Endothelial cell of umbilical vein (primary cell): ENCODE measurements around the gene FHIT. TPM values are rescaled to one million over a fixed set of nuclear protein-coding genes. Genes with fewer than 3 reads are reported as not detected.

Experiments used
- BruUV-seq: library from RNA; stranded (reverse); fragments of 400-500 nt; replicated peaks from 2 replicates; lab custom pipeline; 2021; lab: Mats Ljungman, UMichigan
- CTCF ChIA-PET: fragments of 300-600, 350-600 bp; sonication (Branson Sonifier 250); formaldehyde crosslinking; loops from one replicate; lab custom pipeline; 2021; ENCODE audit warnings: antibody characterized with exemption, inconsistent platforms; lab: Charles Lee
- POLR2A ChIA-PET: fragments of 300-600, 350-600 bp; sonication (Branson Sonifier 250); formaldehyde crosslinking; loops from one replicate; lab custom pipeline; 2021; ENCODE audit warnings: antibody characterized with exemption, inconsistent platforms; lab: Charles Lee
- DNase-seq: peaks from one replicate; pipeline ENCODE4 v3.0.0-alpha.2; 2011; ENCODE audit warnings: low read depth, low spot score
- FAIRE-seq: peaks from 2 replicates; lab custom pipeline; 2011; peaks lifted over from hg19 to GRCh38; lab: Jason Lieb, UNC
- H2AFZ ChIP-seq: 2 replicates; pipeline ENCODE4 v1.6.0; 2012; ENCODE audit warnings: low read depth, low read length, control low read depth, inconsistent platforms
- H3K27ac ChIP-seq: 2 replicates; pipeline ENCODE4 v1.5.1; 2011; ENCODE audit warnings: low read depth, mild to moderate bottlenecking, control low read depth, low read length, moderate library complexity; ENCODE audit not compliant: insufficient read depth
- H3K27me3 ChIP-seq, 2 experiments: 2 replicates each; pipeline versions ENCODE4 v1.6.0 to v1.6.1; 2011; ENCODE audit warnings: low read length in 2 of 2, mixed read lengths in 1 of 2; ENCODE audit not compliant: control insufficient read depth in 2 of 2, insufficient read depth in 2 of 2
- H3K36me3 ChIP-seq, 2 experiments: 2 replicates in 1 of 2; 3 replicates in 1 of 2; pipeline ENCODE4 v1.5.1; 2011; ENCODE audit warnings: low read length in 2 of 2, mild to moderate bottlenecking in 1 of 2, moderate library complexity in 1 of 2; ENCODE audit not compliant: control insufficient read depth in 2 of 2, insufficient read depth in 2 of 2; ENCODE audit errors: extremely low read depth in 1 of 2
- H3K4me1 ChIP-seq: 3 replicates; pipeline ENCODE4 v1.5.1; 2011; ENCODE audit warnings: mild to moderate bottlenecking, low read length; ENCODE audit not compliant: control insufficient read depth, insufficient read depth; ENCODE audit errors: extremely low read depth
- H3K4me2 ChIP-seq: 2 replicates; pipeline ENCODE4 v1.6.1; 2011; ENCODE audit warnings: low read length, control low read depth, mixed read lengths; ENCODE audit not compliant: insufficient read depth
- H3K4me3 ChIP-seq, 3 experiments: fragments of 200-600 bp in 1 of 3; sonication (generic), shearing (Covaris generic) in 1 of 3; replicated peaks in 1 of 3; 2 replicates each; pipeline ENCODE4 v1.5.1; 2011 to 2016; ENCODE audit warnings: control low read depth in 3 of 3, low read length in 3 of 3, mild to moderate bottlenecking in 2 of 3, inconsistent platforms in 1 of 3, low read depth in 1 of 3, moderate library complexity in 1 of 3; ENCODE audit not compliant: insufficient read depth in 1 of 3
- H3K79me2 ChIP-seq: 2 replicates; pipeline ENCODE4 v1.6.0; 2012; ENCODE audit warnings: low read length, inconsistent platforms; ENCODE audit not compliant: control insufficient read depth, insufficient read depth
- H3K9ac ChIP-seq: replicated peaks from 2 replicates; pipeline ENCODE3; 2011; ENCODE audit warnings: low read length, control low read depth; ENCODE audit not compliant: insufficient read depth; ENCODE audit errors: extremely low read depth
- H3K9me1 ChIP-seq: replicated peaks from 3 replicates; pipeline ENCODE4 v1.6.0; 2011; ENCODE audit warnings: mild to moderate bottlenecking, low read length; ENCODE audit not compliant: control insufficient read depth, insufficient read depth; ENCODE audit errors: extremely low read depth
- H3K9me3 ChIP-seq: replicated peaks from 2 replicates; pipeline ENCODE4 v1.5.1; 2012; ENCODE audit warnings: low read length, inconsistent platforms; ENCODE audit not compliant: control insufficient read depth, insufficient read depth
- H4K20me1 ChIP-seq: replicated peaks from 2 replicates; pipeline ENCODE3; 2011; ENCODE audit warnings: mild to moderate bottlenecking, low read length; ENCODE audit not compliant: control insufficient read depth, insufficient read depth; ENCODE audit errors: extremely low read depth
- CTCF ChIP-seq, 2 donors: IDR thresholded peaks; 1 replicate in 1 of 2; 2 replicates in 1 of 2; pipeline ENCODE4 v1.5.1; 2011; ENCODE audit warnings: low read length in 2 of 2, mild to moderate bottlenecking in 2 of 2, moderate library complexity in 2 of 2, control low read depth in 1 of 2, inconsistent platforms in 1 of 2, low read depth in 1 of 2; ENCODE audit not compliant: insufficient read depth in 1 of 2; ENCODE audit errors: extremely low read depth in 1 of 2
- POLR2A ChIP-seq: IDR thresholded peaks from 2 replicates; pipeline ENCODE4 v1.6.1; 2012; ENCODE audit warnings: low read depth, mild to moderate bottlenecking, control low read depth, low read length
- POLR2AphosphoS5 ChIP-seq: IDR thresholded peaks from 2 replicates; pipeline ENCODE4 v1.6.1; 2012; ENCODE audit warnings: low read depth, mild to moderate bottlenecking, control low read depth, low read length, moderate library complexity; ENCODE audit not compliant: insufficient read depth
- dilution Hi-C: fragments of 300-500 bp; cut with MboI; formaldehyde crosslinking; loops from one replicate; pipeline ENCODE4 v1.15.0; 2019; ENCODE audit warnings: low sequenced_read_pairs; ENCODE audit not compliant: extremely low pct_ligation_motif_present
- intact Hi-C: fragments of 100-400 bp; cut with micrococcal nuclease; formaldehyde crosslinking; loops from one replicate; pipeline ENCODE4 v1.10.0; 2022
- polyA plus RNA-seq, 4 experiments: library from polyadenylated mRNA; depleted of rRNA in 3 of 4; stranded (reverse) in 3 of 4; unstranded in 1 of 4; fragments of >200 nt; gene quantifications; 2 replicates each; pipeline versions ENCODE4 v1.2.1 to v1.2.3, GENCODE V29; 2011 to 2012; ENCODE audit warnings: missing spikeins in 1 of 4
- total RNA-seq: library from RNA; stranded (reverse); gene quantifications from 2 replicates; pipeline ENCODE4 v1.2.3, GENCODE V29; 2021
- TF ChIP-seq, protein P1 (sequence below): IDR thresholded peaks from 2 replicates; pipeline ENCODE4 v1.6.1; 2011; ENCODE audit not compliant: insufficient read depth, insufficient read length

Gene FHIT
- total and polyA plus RNA-seq, 2 donors (not counting 3 experiments of a cell fraction or from before 2014, with no cell fraction given), result 0.47 to 2.2 TPM

GRCh38 chr3:59820352-59820934 is 1430.8 kb downstream of the FHIT start:
- Histone ChIP-seq H3K27me3 (no peaks in the 10 kb centered on the region), H3K36me3 (no peaks in the 10 kb centered on the region), H3K9ac (no peak overlapping the region), H4K20me1 (no peaks in the 10 kb centered on the region), H3K27ac (no peak overlapping the region), H3K4me3 (no peak overlapping the region), H3K9me3 (no peaks in the 10 kb centered on the region), H3K9me1 (no peaks in the 10 kb centered on the region), H3K79me2 (no peaks in the 10 kb centered on the region), H3K4me1 (no peaks in the 10 kb centered on the region), H2AFZ (no peak overlapping the region), H3K4me2 (no peak overlapping the region)
- dilution Hi-C loops, result no loop called here
- no peak for TF ChIP-seq POLR2AphosphoS5
- no peak for TF ChIP-seq CTCF (IDR thresholded peaks at IDR 0.05; ENCODE audit: extremely low read depth in 1 of 2, insufficient read depth in 1 of 2, low read depth in 1 of 2, low read length in 2 of 2)
- TF ChIP-seq POLR2A, result no peak
- DNase-seq (no peak), FAIRE-seq (no peak)
- intact Hi-C loops, result no loop called here
- ChIA-PET CTCF (no interaction called here), POLR2A (no interaction called here)
- BruUV-seq, result no TSS peak

- no peak for FAIRE-seq
- BruUV-seq, result no TSS peak
- H3K9me3 ChIP-seq, result no peaks in the 10 kb centered on the region
- no peaks in the 10 kb centered on the region for H3K4me1 ChIP-seq
- no peak for DNase-seq
- no peaks in the 10 kb centered on the region for H3K36me3 ChIP-seq
- H3K4me3 ChIP-seq, result no peak overlapping the region
- intact Hi-C loops, result no loop called here
- dilution Hi-C loops, result no loop called here
- no peaks in the 10 kb centered on the region for H4K20me1 ChIP-seq
- no peak overlapping the region for H3K9ac ChIP-seq
- H3K27me3 ChIP-seq, result no peaks in the 10 kb centered on the region
- POLR2A ChIA-PET, result no interaction called here
- H3K9me1 ChIP-seq, result no peaks in the 10 kb centered on the region
- no peak overlapping the region for H3K27ac ChIP-seq
- TF ChIP-seq, protein P1, sequence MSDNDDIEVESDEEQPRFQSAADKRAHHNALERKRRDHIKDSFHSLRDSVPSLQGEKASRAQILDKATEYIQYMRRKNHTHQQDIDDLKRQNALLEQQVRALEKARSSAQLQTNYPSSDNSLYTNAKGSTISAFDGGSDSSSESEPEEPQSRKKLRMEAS, result no peak
- CTCF ChIA-PET, result no interaction called here
- H2AFZ ChIP-seq, result no peak overlapping the region
- H3K4me2 ChIP-seq, result no peak overlapping the region
- H3K79me2 ChIP-seq, result no peaks in the 10 kb centered on the region
Observed at GRCh38 chr3:59818919-59819300, 1432.3 kb downstream of the FHIT start.
